ENCODE results near the gene ABHD17A. TPM values are rescaled to one million over a fixed set of nuclear protein-coding genes. Genes with fewer than 3 reads are reported as not detected.
"Not testable (repeated sequence)": the region's sequence is repeated elsewhere in the genome, so short reads cannot be mapped to it uniquely, and the experiment has no call there.

The ABHD17A gene
- total and polyA plus RNA-seq, 10 donors, result 73.4 to 107 (median 83.6) TPM

DNA sequence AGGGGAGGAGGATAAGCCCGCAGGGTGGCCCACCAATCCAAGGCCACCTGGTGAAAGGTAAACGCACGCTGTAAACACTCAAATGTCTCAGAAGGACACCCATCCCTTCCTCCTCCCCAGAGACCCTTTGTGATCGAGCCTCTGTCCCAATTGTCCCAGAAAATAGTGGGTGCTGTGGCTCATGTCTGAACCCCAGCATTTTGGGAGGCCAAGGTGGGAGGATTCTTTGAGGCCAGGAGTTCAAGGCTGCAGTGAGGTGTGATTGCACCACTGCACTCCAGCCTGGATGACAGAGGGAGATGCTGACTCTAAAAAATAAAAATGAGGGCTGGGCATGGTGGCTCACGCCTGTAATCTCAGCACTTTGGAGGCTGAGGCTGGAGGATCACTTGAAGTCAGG is 3.1 kb upstream of the ABHD17A start:
- Histone ChIP-seq H3K4me1 (peaks cover 11 to 43% (median 24%) of the 10 kb centered on the region in 6 donors), H3K9me3 (no peaks in the 10 kb centered on the region), H3K36me3 (no peaks in the 10 kb centered on the region), H3K4me3 (no peak overlapping the region), H3K27ac (no peak overlapping the region), H3K27me3 (replicated peaks in 1 of 7) (no peaks in the 10 kb centered on the region)
- intact Hi-C loops (cut with DNase I; ENCODE audit: low total_unique reads), result no loop called here
- TF ChIP-seq CTCF (IDR thresholded peaks at IDR 0.05 in 8 of 11, conservative IDR thresholded peaks at IDR 0.05 in 3 of 11), result no peak
- TF ChIP-seq POLR2AphosphoS5 (IDR thresholded peaks at IDR 0.05), result no peak
- TF ChIP-seq POLR2A (IDR thresholded peaks at IDR 0.05), result no peak
- no peak for DNase-seq
- WGBS, 5 donors, result 80 to 94% (median 88%) methylated on average over 5 of the region's 5 CpGs

- H3K9me3 ChIP-seq; DNase-seq; H3K36me3 ChIP-seq; intact Hi-C loops (cut with DNase I; ENCODE audit: low total_unique reads); H3K4me3 ChIP-seq; H3K27me3 ChIP-seq (replicated peaks in 1 of 7): not testable (repeated sequence)
- peak overlapping the region in 1 of 8 donors; percentile 95 for H3K27ac ChIP-seq
- H3K4me1 ChIP-seq, result peaks cover 28 to 56% (median 44%) of the 10 kb centered on the region in 6 donors
- WGBS, 5 donors, result 93 to 97% (median 95%) methylated on average over 15 of the region's 15 CpGs
Observed at GRCh38 chr19:1886360-1886759, 1.1 kb upstream of the ABHD17A start.

DNA sequence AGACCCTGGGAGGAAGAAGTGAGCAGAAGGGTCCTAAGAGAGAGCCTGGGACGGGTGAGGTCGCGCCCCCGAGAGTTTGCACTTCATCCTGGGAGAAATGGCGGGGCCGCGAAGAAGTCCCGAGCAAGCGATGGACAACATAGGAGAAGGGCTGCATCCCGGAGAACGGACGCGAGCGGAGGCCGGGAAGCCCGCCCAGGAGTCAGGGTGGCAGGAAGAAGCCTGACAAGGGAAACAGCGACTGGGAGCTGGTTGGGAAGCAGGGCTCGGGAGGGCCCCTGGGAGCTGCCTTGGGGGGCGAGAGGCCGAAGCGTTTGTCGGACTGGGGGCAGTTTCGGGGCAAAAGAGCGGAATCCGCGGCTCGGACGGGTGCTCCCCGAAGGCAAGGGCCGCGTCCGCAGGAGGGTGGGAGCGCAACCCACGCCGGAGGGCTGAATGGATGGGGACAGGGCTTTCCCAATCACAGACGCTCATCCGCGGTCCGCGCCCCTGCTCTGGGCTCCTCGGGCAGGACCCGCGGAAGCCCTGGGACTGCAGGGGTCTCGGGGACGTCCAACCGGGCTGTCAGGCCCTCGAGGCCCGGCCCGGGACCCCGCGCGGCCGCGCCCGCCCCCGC is 469 bp downstream of the ABHD17A start:
- Histone ChIP-seq H3K27me3 (replicated peaks in 1 of 7) (no peaks in the 10 kb centered on the region), H3K4me1 (peaks cover 33 to 71% (median 58%) of the 10 kb centered on the region in 6 donors), H3K27ac (peak overlapping the region; percentile 79 to 95 (median 93)), H3K36me3 (peaks cover 0 to 14% (median 10%) of the 10 kb centered on the region in 6 donors), H3K4me3 (peak overlapping the region; percentile 68 to 96 (median 88)), H3K9me3 (no peaks in the 10 kb centered on the region)
- peak; percentile 90 for DNase-seq
- 0 to 1% (median 1%) methylated on average over 22 to 56 of the region's 56 CpGs for WGBS, 5 donors
- intact Hi-C loops (cut with DNase I; ENCODE audit: low total_unique reads), result no loop called here
- no peak for TF ChIP-seq POLR2A (IDR thresholded peaks at IDR 0.05)
- TF ChIP-seq POLR2AphosphoS5 (IDR thresholded peaks at IDR 0.05), result peak in 1 of 3 donors; percentile 12

- intact Hi-C loops (cut with DNase I; ENCODE audit: low total_unique reads), result no loop called here
- no peaks in the 10 kb centered on the region for H3K27me3 ChIP-seq (replicated peaks in 1 of 7)
- H3K27ac ChIP-seq, result peak overlapping the region; percentile 79 to 95 (median 93)
- no peak for DNase-seq
- no peak for TF ChIP-seq CTCF (IDR thresholded peaks at IDR 0.05 in 8 of 11, conservative IDR thresholded peaks at IDR 0.05 in 3 of 11)
- no peak for TF ChIP-seq POLR2AphosphoS5 (IDR thresholded peaks at IDR 0.05)
- peak overlapping the region; percentile 68 to 96 (median 88) for H3K4me3 ChIP-seq
- WGBS, 5 donors, result 2 to 6% (median 3%) methylated on average over 9 to 11 of the region's 11 CpGs
- peaks cover 0 to 20% (median 10%) of the 10 kb centered on the region in 6 donors for H3K36me3 ChIP-seq
- peaks cover 33 to 72% (median 58%) of the 10 kb centered on the region in 6 donors for H3K4me1 ChIP-seq
- no peaks in the 10 kb centered on the region for H3K9me3 ChIP-seq
Observed at GRCh38 chr19:1884291-1884718, 991 bp downstream of the ABHD17A start.

DNA sequence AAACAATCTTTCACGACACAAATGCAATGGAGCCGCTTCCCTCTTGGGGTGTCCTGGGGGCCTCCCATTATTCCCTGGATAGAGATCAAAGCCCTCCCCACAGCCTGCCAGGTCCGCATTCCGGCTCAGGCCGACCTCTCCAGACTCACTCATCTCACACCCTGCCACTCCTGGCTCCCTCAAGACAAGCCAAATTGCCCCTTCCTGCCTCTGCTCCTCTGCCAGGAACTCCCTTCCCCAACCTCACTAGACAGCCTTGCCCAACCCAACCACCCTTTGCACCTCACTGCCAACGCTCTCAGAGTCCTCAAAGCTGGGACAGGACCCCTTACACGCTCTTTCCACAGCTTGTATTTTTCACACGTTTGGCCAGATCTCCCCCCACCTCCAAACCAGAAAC is 1.5 kb downstream of the ABHD17A start:
- DNase-seq, result no peak
- Histone ChIP-seq H3K4me3 (peak overlapping the region; percentile 68 to 96 (median 88)), H3K36me3 (peaks cover 0 to 25% (median 14%) of the 10 kb centered on the region in 6 donors), H3K27me3 (replicated peaks in 1 of 7) (no peaks in the 10 kb centered on the region), H3K4me1 (peaks cover 33 to 75% (median 58%) of the 10 kb centered on the region in 6 donors), H3K9me3 (no peaks in the 10 kb centered on the region), H3K27ac (peak overlapping the region; percentile 79 to 95 (median 93))
- TF ChIP-seq CTCF (IDR thresholded peaks at IDR 0.05 in 8 of 11, conservative IDR thresholded peaks at IDR 0.05 in 3 of 11), result no peak
- no peak for TF ChIP-seq POLR2A (IDR thresholded peaks at IDR 0.05)
- TF ChIP-seq POLR2AphosphoS5 (IDR thresholded peaks at IDR 0.05), result no peak
- intact Hi-C loops (cut with DNase I; ENCODE audit: low total_unique reads), result no loop called here
- 34 to 42% (median 38%) methylated on average over 8 of the region's 8 CpGs for WGBS, 5 donors

Data from spleen (tissue), 11 donors.